Smooth muscle cell (in vitro differentiated cells): ENCODE results near the gene ENG. TPM values are rescaled to one million over a fixed set of nuclear protein-coding genes. Genes with fewer than 3 reads are reported as not detected.
A peak's percentile ranks its signal among the peaks of the same experiment; 100 is the strongest.

Experiments used
- DNase-seq: peaks from one replicate; lab custom pipeline; 2025; ENCODE audit not compliant: unreplicated experiment; lab: John Stamatoyannopoulos, UW
- H2AFZ ChIP-seq: fragments of 200-600 bp; sonication (generic); 2 replicates; pipeline ENCODE4 v1.6.0; 2016; ENCODE audit warnings: antibody characterized with exemption, low read depth, mild to moderate bottlenecking
- H3F3A ChIP-seq: fragments of 200-600 bp; sonication (generic); 2 replicates; pipeline ENCODE4 v1.6.0; 2017; ENCODE audit warnings: antibody characterized with exemption, low read depth
- H3K27ac ChIP-seq: fragments of 200-600 bp; sonication (generic); 2 replicates; pipeline ENCODE4 v1.5.1; 2016; ENCODE audit warnings: low read depth, mild to moderate bottlenecking
- H3K27me3 ChIP-seq: fragments of 200-600 bp; sonication (generic); 2 replicates; pipeline ENCODE4 v1.6.1; 2016; ENCODE audit warnings: low read depth, mild to moderate bottlenecking
- H3K36me3 ChIP-seq: fragments of 200-600 bp; sonication (generic); 2 replicates; pipeline ENCODE4 v1.5.1; 2016; ENCODE audit warnings: low read depth
- H3K4me1 ChIP-seq: fragments of 200-600 bp; sonication (generic); 2 replicates; pipeline ENCODE4 v1.5.1; 2016; ENCODE audit warnings: low read depth
- H3K4me2 ChIP-seq: fragments of 200-600 bp; sonication (generic); 2 replicates; pipeline ENCODE4 v1.6.0; 2016; ENCODE audit warnings: mild to moderate bottlenecking
- H3K4me3 ChIP-seq: fragments of 200-600 bp; sonication (generic); 2 replicates; pipeline ENCODE4 v1.5.1; 2016; ENCODE audit warnings: mild to moderate bottlenecking
- H3K79me2 ChIP-seq: fragments of 200-600 bp; sonication (generic); 2 replicates; pipeline ENCODE4 v1.6.0; 2016; ENCODE audit warnings: low read depth, mild to moderate bottlenecking
- H3K9ac ChIP-seq: fragments of 200-600 bp; sonication (generic); 2 replicates; pipeline ENCODE4 v1.6.0; 2016; ENCODE audit warnings: low read depth
- H3K9me3 ChIP-seq: fragments of 200-600 bp; sonication (generic); replicated peaks from 2 replicates; pipeline ENCODE4 v1.5.1; 2016; ENCODE audit warnings: low read depth
- H4K20me1 ChIP-seq: fragments of 200-600 bp; sonication (generic); 2 replicates; pipeline ENCODE4 v1.6.0; 2016; ENCODE audit warnings: low read depth
- whole genome bisulfite sequencing: methylation state at CpG from one replicate; pipeline ENCODE4 v1.1.7; 2016; ENCODE audit warnings: low lambda C conversion rate; 5-methylcytosine and 5-hydroxymethylcytosine counted together
- polyA plus RNA-seq: library from polyadenylated mRNA; unstranded; fragments of >200 nt; fragmentation: Nextera tagmentation; extraction: Ambion mirVana; gene quantifications from 2 replicates; pipeline ENCODE4 v1.2.1, GENCODE V29; 2016
- total RNA-seq: library from RNA; depleted of rRNA; stranded (reverse); fragments of >200 nt; gene quantifications from 2 replicates; pipeline ENCODE4 v1.2.3, GENCODE V29; 2014
- TF ChIP-seq, protein P1 (sequence below): fragments of 200-600 bp; sonication (generic); IDR thresholded peaks from 2 replicates; pipeline ENCODE4 v1.5.1; 2017; ENCODE audit warnings: borderline replicate concordance, mild to moderate bottlenecking, antibody characterized with exemption; ENCODE audit not compliant: insufficient read depth, poor library complexity, severe bottlenecking

ENG gene
- total and polyA plus RNA-seq, 2 experiments from 2014 or later, result 12.6 to 54.1 TPM

DNA sequence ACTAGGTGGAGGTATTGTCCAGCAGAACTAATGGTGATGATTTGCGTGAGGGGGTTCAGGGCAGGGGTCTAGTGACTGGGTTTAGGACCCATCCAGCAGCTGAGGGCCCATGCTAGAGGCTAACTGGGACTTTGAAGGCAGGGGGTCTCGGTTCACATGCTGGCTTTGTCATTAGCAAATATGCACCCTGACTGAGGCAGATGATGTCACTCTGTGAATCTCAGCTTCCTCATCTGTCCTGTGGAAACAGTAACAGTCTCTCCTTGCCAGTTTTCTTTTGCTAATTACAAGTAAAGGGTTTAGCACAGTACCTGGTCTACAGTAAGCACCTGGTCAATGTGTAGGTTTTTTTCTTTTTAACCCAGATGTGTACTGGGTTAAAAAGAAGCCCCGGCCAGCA is 81.2 kb downstream of the ENG start:
- H3F3A ChIP-seq, result no peaks in the 10 kb centered on the region
- no peak overlapping the region for H3K27ac ChIP-seq
- H3K27me3 ChIP-seq, result no peaks in the 10 kb centered on the region
- no peaks in the 10 kb centered on the region for H4K20me1 ChIP-seq
- peaks cover 8% of the 10 kb centered on the region for H3K4me1 ChIP-seq
- 82% methylated on average over 3 of the region's 3 CpGs for WGBS
- no peak overlapping the region for H2AFZ ChIP-seq
- no peaks in the 10 kb centered on the region for H3K9me3 ChIP-seq
- H3K36me3 ChIP-seq, result no peaks in the 10 kb centered on the region
- no peak for DNase-seq
- no peak overlapping the region for H3K4me3 ChIP-seq
- H3K79me2 ChIP-seq, result no peaks in the 10 kb centered on the region
- no peak overlapping the region for H3K4me2 ChIP-seq
- no peak overlapping the region for H3K9ac ChIP-seq
- TF ChIP-seq, protein P1, sequence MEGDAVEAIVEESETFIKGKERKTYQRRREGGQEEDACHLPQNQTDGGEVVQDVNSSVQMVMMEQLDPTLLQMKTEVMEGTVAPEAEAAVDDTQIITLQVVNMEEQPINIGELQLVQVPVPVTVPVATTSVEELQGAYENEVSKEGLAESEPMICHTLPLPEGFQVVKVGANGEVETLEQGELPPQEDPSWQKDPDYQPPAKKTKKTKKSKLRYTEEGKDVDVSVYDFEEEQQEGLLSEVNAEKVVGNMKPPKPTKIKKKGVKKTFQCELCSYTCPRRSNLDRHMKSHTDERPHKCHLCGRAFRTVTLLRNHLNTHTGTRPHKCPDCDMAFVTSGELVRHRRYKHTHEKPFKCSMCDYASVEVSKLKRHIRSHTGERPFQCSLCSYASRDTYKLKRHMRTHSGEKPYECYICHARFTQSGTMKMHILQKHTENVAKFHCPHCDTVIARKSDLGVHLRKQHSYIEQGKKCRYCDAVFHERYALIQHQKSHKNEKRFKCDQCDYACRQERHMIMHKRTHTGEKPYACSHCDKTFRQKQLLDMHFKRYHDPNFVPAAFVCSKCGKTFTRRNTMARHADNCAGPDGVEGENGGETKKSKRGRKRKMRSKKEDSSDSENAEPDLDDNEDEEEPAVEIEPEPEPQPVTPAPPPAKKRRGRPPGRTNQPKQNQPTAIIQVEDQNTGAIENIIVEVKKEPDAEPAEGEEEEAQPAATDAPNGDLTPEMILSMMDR, result no peak

DNA sequence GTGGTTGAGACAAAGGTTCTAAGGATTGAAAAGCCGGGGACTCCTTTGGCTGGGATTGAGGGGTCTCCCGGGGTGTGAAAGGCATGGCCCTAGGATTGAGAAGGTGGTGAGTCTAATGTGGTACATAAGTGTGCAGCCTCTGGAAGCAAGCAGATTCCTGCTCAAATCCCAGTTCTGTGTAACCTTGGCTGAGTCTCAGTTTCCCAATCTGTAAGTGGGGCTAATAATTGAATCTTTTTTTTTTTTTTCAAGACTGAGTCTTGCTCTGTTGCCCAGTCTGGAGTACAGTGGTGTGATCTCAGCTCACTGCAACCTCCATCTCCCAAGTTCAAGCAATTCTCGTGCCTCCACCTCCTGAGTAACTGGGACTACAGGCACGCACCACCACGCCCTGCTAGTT is 81.9 kb downstream of the ENG start:
- Histone ChIP-seq H3K27me3 (no peaks in the 10 kb centered on the region), H3K36me3 (no peaks in the 10 kb centered on the region), H3K9ac (no peak overlapping the region), H3K9me3 (no peaks in the 10 kb centered on the region), H4K20me1 (no peaks in the 10 kb centered on the region), H3K79me2 (no peaks in the 10 kb centered on the region), H3K4me3 (no peak overlapping the region), H3K4me1 (peaks cover 8% of the 10 kb centered on the region), H2AFZ (no peak overlapping the region), H3K4me2 (no peak overlapping the region), H3K27ac (no peak overlapping the region), H3F3A (no peaks in the 10 kb centered on the region)
- 98% methylated on average over 5 of the region's 5 CpGs for WGBS
- TF ChIP-seq, protein P1, result no peak
- DNase-seq, result no peak

DNA sequence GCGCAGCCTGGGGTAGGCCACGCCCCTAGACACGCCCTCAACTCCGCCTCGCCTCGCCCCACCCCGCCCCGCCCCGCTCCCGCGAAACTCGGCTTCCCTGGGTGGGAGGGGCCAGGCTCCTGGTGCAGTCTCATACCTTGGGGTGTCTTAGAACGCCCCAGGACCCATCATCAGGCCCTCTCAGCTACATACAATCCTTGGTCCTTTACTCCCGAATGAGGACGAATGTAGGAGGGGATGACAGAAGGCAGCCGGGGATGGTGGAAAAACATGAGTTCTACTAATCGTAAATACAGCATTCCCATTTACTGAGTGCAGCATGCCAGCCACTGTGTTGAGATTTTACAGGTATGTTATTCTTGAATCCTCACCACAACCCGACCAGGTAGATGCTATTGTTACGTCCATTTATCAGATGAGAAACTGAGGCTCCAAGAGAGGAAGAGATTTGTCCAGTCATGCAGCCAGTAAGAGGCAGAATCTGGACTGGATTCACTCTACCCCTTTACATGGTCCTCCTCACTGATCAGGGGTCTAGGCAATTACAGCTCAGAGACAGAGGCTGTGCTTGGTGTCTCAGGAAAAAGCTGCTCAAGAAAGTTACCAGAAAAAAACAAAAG is 82.8 kb downstream of the ENG start:
- H3K27me3 ChIP-seq, result no peaks in the 10 kb centered on the region
- WGBS, result 8% methylated on average over 12 of the region's 19 CpGs
- H2AFZ ChIP-seq, result peak overlapping the region; percentile 11
- H3K9ac ChIP-seq, result no peak overlapping the region
- H3K79me2 ChIP-seq, result no peaks in the 10 kb centered on the region
- no peaks in the 10 kb centered on the region for H3F3A ChIP-seq
- H3K4me3 ChIP-seq, result peak overlapping the region; percentile 55
- no peak for DNase-seq
- no peaks in the 10 kb centered on the region for H3K9me3 ChIP-seq
- TF ChIP-seq, protein P1, result no peak
- H3K27ac ChIP-seq, result no peak overlapping the region
- H4K20me1 ChIP-seq, result no peaks in the 10 kb centered on the region
- no peaks in the 10 kb centered on the region for H3K36me3 ChIP-seq
- peak overlapping the region; percentile 82 for H3K4me2 ChIP-seq
- H3K4me1 ChIP-seq, result peaks cover 8% of the 10 kb centered on the region
